OCI-LY1 (cell line): Measurements from ENCODE around the gene NEMF.

Source experiments
- CTCF ChIP-seq: fragments of 200-600 bp; sonication (generic), shearing (Covaris generic); IDR thresholded peaks from 2 replicates; pipeline ENCODE4 v1.5.1; 2017; ENCODE audit warnings: mild to moderate bottlenecking, antibody characterized with exemption, low read length, moderate library complexity, mixed read lengths
- EZH2 ChIP-seq: fragments of 200-600 bp; sonication (generic), shearing (Covaris generic); IDR thresholded peaks from 2 replicates; pipeline ENCODE4 v1.8.0; 2017; ENCODE audit warnings: borderline replicate concordance, mixed run types, mild to moderate bottlenecking, antibody characterized with exemption, low read length, moderate library complexity, mixed read lengths

- no peak for TF ChIP-seq CTCF
- no peak for TF ChIP-seq EZH2
Measured at GRCh38 chr14:49778421-49778820, 74.2 kb downstream of the NEMF start.
